ENCODE results near the gene SLC16A1. TPM values are rescaled to one million over a fixed set of nuclear protein-coding genes. Genes with fewer than 3 reads are reported as not detected.

The SLC16A1 gene
- total RNA-seq, 2 experiments from 2014 or later = 59.0 to 61.4 TPM

GRCh38 chr1:112957133-112957812 lies 1.3 kb upstream of the SLC16A1 start:
- Mint-ChIP-seq H3K4me1 (peaks cover 59% of the 10 kb centered on the region), H3K9me3 (no peaks in the 10 kb centered on the region), H3K27me3 (no peaks in the 10 kb centered on the region), H3K27ac (peak overlapping the region; percentile 99), H3K36me3 (ENCODE audit: low read depth) (peaks cover 43% of the 10 kb centered on the region), H3K4me3 (peak overlapping the region; percentile 81)
- ChIA-PET POLR2A (interaction anchor here (0.7 to 2.9 kb wide), 7 partner anchors 9 to 826 kb away, joined by 3 to 36 read pairs (median 8); partner anchors contain the start of genes CAPZA1, LRIG2 and ST7L), CTCF (interaction anchor here (2.1 to 3.2 kb wide), 2 partner anchors 16 to 116 kb away, joined by 5 to 36 read pairs; partner anchors contain the start of gene LRIG2)
- DNase-seq = peak; percentile 66

DNA sequence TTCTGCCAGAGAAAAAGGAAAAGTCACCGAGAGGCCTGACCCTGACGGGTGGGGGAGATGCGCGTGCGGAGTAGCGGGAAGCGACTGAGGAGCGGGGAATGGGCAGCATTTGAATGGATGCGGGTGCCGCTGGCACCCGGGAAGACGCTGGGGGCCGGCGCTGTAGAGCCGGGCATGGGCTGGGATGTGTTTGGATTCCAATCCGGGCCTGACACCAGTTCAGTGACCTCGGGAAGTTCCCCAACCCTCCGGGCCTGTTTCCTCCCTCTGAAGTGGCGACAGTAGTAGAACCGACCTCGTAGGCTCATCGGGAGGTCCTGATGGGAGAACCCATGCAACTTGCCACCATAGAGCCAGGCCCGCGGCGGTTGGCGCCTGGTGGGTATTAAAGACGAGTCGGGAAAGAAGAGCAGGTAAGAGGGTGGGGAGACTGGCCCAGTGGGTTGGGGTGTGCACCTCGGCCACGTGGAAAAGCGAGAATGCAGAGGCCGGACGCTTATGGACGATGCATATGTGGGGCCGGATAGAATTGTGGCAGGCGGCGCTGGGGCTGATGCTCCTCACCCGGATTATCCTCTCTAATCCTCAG lies 642 bp upstream of the SLC16A1 start:
- H3K9me3 Mint-ChIP-seq = no peaks in the 10 kb centered on the region
- CTCF ChIA-PET = interaction anchor here (0.9 to 3.2 kb wide), 5 partner anchors 9 to 116 kb away, joined by 3 to 36 read pairs (median 5); partner anchors contain the start of gene LRIG2
- H3K36me3 Mint-ChIP-seq (ENCODE audit: low read depth) = peaks cover 42% of the 10 kb centered on the region
- DNase-seq = peak; percentile 43
- H3K4me1 Mint-ChIP-seq = peaks cover 61% of the 10 kb centered on the region
- H3K27ac Mint-ChIP-seq = peak overlapping the region; percentile 99
- H3K4me3 Mint-ChIP-seq = peak overlapping the region; percentile 81
- POLR2A ChIA-PET = interaction anchor here (0.7 to 2.9 kb wide), 20 partner anchors 9 to 1801 kb away, joined by 3 to 36 read pairs (median 4); partner anchors contain the start of genes CAPZA1, CSDE1, LRIG2 and MOV10
- no peaks in the 10 kb centered on the region for H3K27me3 Mint-ChIP-seq

- peaks cover 49% of the 10 kb centered on the region for H3K4me1 Mint-ChIP-seq
- peaks cover 31% of the 10 kb centered on the region for H3K36me3 Mint-ChIP-seq (ENCODE audit: low read depth)
- H3K27me3 Mint-ChIP-seq = no peaks in the 10 kb centered on the region
Observed at GRCh38 chr1:112954945-112955772, 837 bp downstream of the SLC16A1 start.

GRCh38 chr1:112954017-112954650 lies 1.9 kb downstream of the SLC16A1 start:
- POLR2A ChIA-PET = interaction anchor here (0.6 to 1.8 kb wide), 10 partner anchors 13 to 119 kb away, joined by 3 to 7 read pairs (median 4); partner anchors contain the start of gene LRIG2
- Mint-ChIP-seq H3K27ac (peak overlapping the region; percentile 99), H3K4me3 (peak overlapping the region; percentile 81), H3K27me3 (no peaks in the 10 kb centered on the region), H3K36me3 (ENCODE audit: low read depth) (peaks cover 26% of the 10 kb centered on the region), H3K9me3 (no peaks in the 10 kb centered on the region), H3K4me1 (peaks cover 45% of the 10 kb centered on the region)
- CTCF ChIA-PET = interaction anchor here (1.0 to 2.5 kb wide), 7 partner anchors 14 to 238 kb away, joined by 3 to 15 read pairs (median 4); partner anchors contain the start of genes LRIG2 and PPM1J
- no peak for DNase-seq

More at GRCh38 chr1:112954945-112955772, 837 bp downstream of the SLC16A1 start:
- peak overlapping the region; percentile 99 for H3K27ac Mint-ChIP-seq
- ChIA-PET CTCF (interaction anchor here (1.2 to 3.2 kb wide), 7 partner anchors 8 to 239 kb away, joined by 3 to 36 read pairs (median 6); partner anchors contain the start of genes LRIG2 and PPM1J), POLR2A (interaction anchor here (0.8 to 2.9 kb wide), 14 partner anchors 11 to 251 kb away, joined by 3 to 36 read pairs (median 6); partner anchors contain the start of gene LRIG2)
- peak overlapping the region; percentile 81 for H3K4me3 Mint-ChIP-seq
- peak; percentile 70 for DNase-seq
- H3K9me3 Mint-ChIP-seq = no peaks in the 10 kb centered on the region

- H3K9me3 Mint-ChIP-seq = no peaks in the 10 kb centered on the region
- CTCF ChIA-PET = interaction anchor here (1.0 kb wide), 1 partner anchor 122 kb away, joined by 4 read pairs; the partner anchor contains the start of gene LRIG2
- H3K4me3 Mint-ChIP-seq = no peak overlapping the region
- peaks cover 33% of the 10 kb centered on the region for H3K4me1 Mint-ChIP-seq
- peaks cover 25% of the 10 kb centered on the region for H3K36me3 Mint-ChIP-seq (ENCODE audit: low read depth)
- DNase-seq = no peak
- H3K27ac Mint-ChIP-seq = no peak overlapping the region
- POLR2A ChIA-PET = interaction anchor here (1.6 kb wide), 1 partner anchor 14 kb away, joined by 9 read pairs; no protein-coding TSS in a partner anchor
- H3K27me3 Mint-ChIP-seq = no peaks in the 10 kb centered on the region
Observed at GRCh38 chr1:112950426-112950825, 5.6 kb downstream of the SLC16A1 start.

DNA sequence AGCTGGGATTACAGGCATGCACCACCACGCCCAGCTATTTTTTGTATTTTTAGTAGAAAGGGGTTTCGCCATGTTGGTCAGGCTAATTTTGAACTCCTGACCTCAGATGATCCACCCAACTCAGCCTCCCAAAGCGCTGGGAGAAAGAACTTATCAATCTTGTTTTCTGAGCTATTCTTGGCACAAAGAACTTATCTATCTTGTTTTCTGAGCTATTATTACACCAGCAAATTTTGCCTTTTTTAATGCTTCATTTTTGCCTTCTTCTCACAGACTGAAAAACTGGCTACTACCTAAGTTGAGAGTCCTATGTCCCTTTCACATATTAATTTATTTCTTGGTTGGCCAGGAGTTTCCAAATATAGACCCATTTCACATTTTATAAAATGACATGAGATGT lies 9.3 kb downstream of the SLC16A1 start:
- no peak for DNase-seq
- H3K9me3 Mint-ChIP-seq = no peaks in the 10 kb centered on the region
- H3K27ac Mint-ChIP-seq = no peak overlapping the region
- H3K36me3 Mint-ChIP-seq (ENCODE audit: low read depth) = peaks cover 16% of the 10 kb centered on the region
- H3K4me3 Mint-ChIP-seq = no peak overlapping the region
- no peaks in the 10 kb centered on the region for H3K27me3 Mint-ChIP-seq
- ChIA-PET POLR2A (interaction anchor here (1.0 to 1.8 kb wide), 2 partner anchors 9 to 110 kb away, joined by 3 to 5 read pairs; no protein-coding TSS in a partner anchor), CTCF (interaction anchor here (0.8 to 1.2 kb wide), 2 partner anchors 9 to 126 kb away, joined by 3 read pairs; partner anchors contain the start of genes LRIG2 and SLC16A1)
- peaks cover 5% of the 10 kb centered on the region for H3K4me1 Mint-ChIP-seq

GRCh38 chr1:112939810-112940209 lies 16.2 kb downstream of the SLC16A1 start:
- no peak overlapping the region for H3K27ac Mint-ChIP-seq
- CTCF ChIA-PET = interaction anchor here (1.0 kb wide), 1 partner anchor 14 kb away, joined by 3 read pairs; no protein-coding TSS in a partner anchor
- DNase-seq = no peak
- peaks cover 41% of the 10 kb centered on the region for H3K4me1 Mint-ChIP-seq
- H3K9me3 Mint-ChIP-seq = no peaks in the 10 kb centered on the region
- H3K36me3 Mint-ChIP-seq (ENCODE audit: low read depth) = peaks cover 9% of the 10 kb centered on the region
- H3K27me3 Mint-ChIP-seq = no peaks in the 10 kb centered on the region
- POLR2A ChIA-PET = no interaction called here
- no peak overlapping the region for H3K4me3 Mint-ChIP-seq

DNA sequence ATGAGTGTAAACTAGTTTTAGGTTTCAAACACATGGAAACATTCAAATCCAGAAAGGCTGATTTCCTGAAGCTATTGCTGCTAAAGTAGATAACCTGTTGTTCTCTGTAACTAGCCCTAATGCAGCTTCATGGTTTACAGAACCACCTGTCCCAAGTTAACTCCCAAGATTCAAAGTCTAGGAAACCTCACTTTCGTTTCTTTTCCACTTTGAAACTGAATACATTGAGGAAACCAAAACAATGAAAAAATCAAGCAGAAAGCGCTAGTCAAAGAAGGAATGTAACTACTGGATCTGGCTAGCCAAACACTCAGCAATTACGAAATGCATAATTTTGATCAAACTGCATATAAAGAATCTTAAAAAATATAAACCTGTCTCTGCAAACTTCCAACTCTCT lies 17.8 kb downstream of the SLC16A1 start:
- Mint-ChIP-seq H3K27ac (peak overlapping the region; percentile 19), H3K27me3 (no peaks in the 10 kb centered on the region), H3K4me3 (no peak overlapping the region), H3K4me1 (peaks cover 51% of the 10 kb centered on the region), H3K36me3 (ENCODE audit: low read depth) (peaks cover 15% of the 10 kb centered on the region), H3K9me3 (no peaks in the 10 kb centered on the region)
- ChIA-PET CTCF (interaction anchor here (0.8 to 3.3 kb wide), 2 partner anchors 15 to 135 kb away, joined by 3 to 20 read pairs; partner anchors contain the start of gene LRIG2), POLR2A (interaction anchor here (0.7 to 1.6 kb wide), 4 partner anchors 9 to 233 kb away, joined by 3 to 7 read pairs (median 4); partner anchors contain the start of gene SLC16A1)
- no peak for DNase-seq

GRCh38 chr1:112937495-112937894 lies 18.5 kb downstream of the SLC16A1 start:
- H3K9me3 Mint-ChIP-seq = no peaks in the 10 kb centered on the region
- H3K27me3 Mint-ChIP-seq = no peaks in the 10 kb centered on the region
- H3K4me3 Mint-ChIP-seq = no peak overlapping the region
- H3K4me1 Mint-ChIP-seq = peaks cover 51% of the 10 kb centered on the region
- CTCF ChIA-PET = interaction anchor here (0.8 to 3.3 kb wide), 4 partner anchors 16 to 136 kb away, joined by 3 to 20 read pairs (median 4); partner anchors contain the start of gene LRIG2
- H3K27ac Mint-ChIP-seq = peak overlapping the region; percentile 19
- peaks cover 8% of the 10 kb centered on the region for H3K36me3 Mint-ChIP-seq (ENCODE audit: low read depth)
- POLR2A ChIA-PET = interaction anchor here (0.7 to 2.4 kb wide), 7 partner anchors 9 to 263 kb away, joined by 3 to 9 read pairs (median 5); partner anchors contain the start of genes MOV10 and SLC16A1
- DNase-seq = no peak

DNA sequence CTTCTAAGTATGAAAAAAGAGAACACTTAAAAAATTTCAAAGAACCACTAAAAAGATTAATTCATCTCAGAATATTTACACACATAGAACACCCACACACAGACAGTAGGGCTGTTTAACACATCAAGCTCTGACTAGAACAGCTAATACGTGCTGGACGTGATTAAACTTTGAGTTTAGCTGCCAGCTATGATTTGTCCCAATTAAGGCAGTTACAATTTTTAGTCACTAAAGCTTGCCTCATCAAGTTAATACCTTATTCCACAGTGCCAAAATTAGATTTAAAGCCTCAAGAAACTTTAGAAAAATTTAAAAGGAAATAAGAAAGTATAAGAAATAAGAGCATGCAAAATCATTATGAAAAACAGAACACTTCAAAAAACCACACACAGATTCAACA lies 18.9 kb downstream of the SLC16A1 start:
- no peak overlapping the region for H3K4me3 Mint-ChIP-seq
- no peak for DNase-seq
- no peak overlapping the region for H3K27ac Mint-ChIP-seq
- CTCF ChIA-PET = interaction anchor here (0.8 to 3.3 kb wide), 5 partner anchors 16 to 136 kb away, joined by 3 to 20 read pairs (median 4); partner anchors contain the start of gene LRIG2
- POLR2A ChIA-PET = interaction anchor here (0.6 to 2.4 kb wide), 10 partner anchors 10 to 262 kb away, joined by 3 to 9 read pairs (median 4); partner anchors contain the start of genes LRIG2, MOV10, PPM1J and SLC16A1
- no peaks in the 10 kb centered on the region for H3K27me3 Mint-ChIP-seq
- no peaks in the 10 kb centered on the region for H3K9me3 Mint-ChIP-seq
- peaks cover 8% of the 10 kb centered on the region for H3K36me3 Mint-ChIP-seq (ENCODE audit: low read depth)
- peaks cover 51% of the 10 kb centered on the region for H3K4me1 Mint-ChIP-seq

DNA sequence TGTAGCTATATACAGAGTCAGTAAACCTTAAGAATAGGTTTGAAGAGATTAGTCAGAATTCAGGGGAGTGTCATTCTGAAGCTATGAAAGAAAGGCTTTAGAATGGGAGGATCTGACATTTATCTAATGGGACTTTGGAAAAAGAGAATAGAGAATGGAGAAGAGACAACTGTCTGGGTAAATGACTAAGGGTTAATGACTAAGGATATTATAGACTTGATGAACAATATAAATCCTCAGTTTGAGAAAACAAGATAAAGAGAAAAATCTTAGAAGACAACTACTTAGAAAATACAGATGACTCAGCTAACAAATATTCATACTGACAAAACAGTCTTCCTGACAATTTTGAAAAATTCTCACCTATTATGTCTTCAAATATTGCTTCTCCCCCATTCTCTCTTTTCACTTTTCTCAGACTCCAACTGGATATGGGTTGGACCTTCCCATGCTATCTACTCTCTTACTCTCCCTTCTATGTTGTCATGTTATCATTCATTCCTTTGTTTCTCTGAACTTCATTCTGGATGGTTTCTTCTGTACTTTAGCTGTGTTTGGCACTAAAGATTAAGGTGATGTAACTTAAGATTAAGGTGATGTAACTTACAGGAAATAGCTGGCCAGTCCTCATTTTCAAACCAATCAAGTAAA lies 20.4 kb downstream of the SLC16A1 start:
- no peaks in the 10 kb centered on the region for H3K27me3 Mint-ChIP-seq
- H3K36me3 Mint-ChIP-seq (ENCODE audit: low read depth) = peaks cover 11% of the 10 kb centered on the region
- POLR2A ChIA-PET = interaction anchor here (0.8 to 2.4 kb wide), 6 partner anchors 15 to 316 kb away, joined by 3 to 9 read pairs (median 4); partner anchors contain the start of genes CAPZA1, LRIG2, SLC16A1 and ST7L
- no peak for DNase-seq
- H3K4me3 Mint-ChIP-seq = peak overlapping the region; percentile 50
- peak overlapping the region; percentile 81 for H3K27ac Mint-ChIP-seq
- CTCF ChIA-PET = interaction anchor here (0.6 to 3.3 kb wide), 6 partner anchors 8 to 141 kb away, joined by 3 to 20 read pairs (median 4); partner anchors contain the start of genes LRIG2 and SLC16A1
- H3K4me1 Mint-ChIP-seq = peaks cover 54% of the 10 kb centered on the region
- H3K9me3 Mint-ChIP-seq = no peaks in the 10 kb centered on the region

Measured in activated CD4-positive, alpha-beta memory T cell treated with anti-CD3 and anti-CD28 coated beads, Interleukin-2, amount 10 ng/mL, durations not matched to agents 7 days and 5 days (primary cell).